T47D (cell line): ENCODE data around the gene ZRANB1.
"Not testable (repeated sequence)": the region's sequence is repeated elsewhere in the genome, so short reads cannot be mapped to it uniquely, and the experiment has no call there.

ENCODE experiments used
- DNase-seq, 2 experiments: peaks; one replicate each; pipeline versions ENCODE4 v3.0.0 to v3.0.0-alpha.2; 2011 to 2012; ENCODE audit warnings: low read depth in 1 of 2, low spot score in 1 of 2
- JUND ChIP-seq: IDR thresholded peaks from 2 replicates; pipeline ENCODE4 v1.6.1; 2012; ENCODE audit warnings: low read depth
- in situ Hi-C: cut with HindIII; loops from 2 replicates; pipeline ENCODE4 v1.10.0; 2016; ENCODE audit warnings: low sequenced_read_pairs, low pct_unique_long_range_greater_than_20kb

The ZRANB1 gene

GRCh38 chr10:124912101-124912886 lies 29.6 kb upstream of the ZRANB1 start:
- in situ Hi-C loops, result no loop called here
- no peak for TF ChIP-seq JUND
- no peak for DNase-seq

- TF ChIP-seq JUND, result no peak
- in situ Hi-C loops, result no loop called here
- no peak for DNase-seq
Measured at GRCh38 chr10:124913167-124913566, 28.8 kb upstream of the ZRANB1 start.

GRCh38 chr10:124914398-124914797 lies 27.5 kb upstream of the ZRANB1 start:
- in situ Hi-C loops, DNase-seq: not testable (repeated sequence)

GRCh38 chr10:124916098-124916584 lies 25.8 kb upstream of the ZRANB1 start:
- TF ChIP-seq JUND, result no peak
- in situ Hi-C loops, result no loop called here
- no peak for DNase-seq

GRCh38 chr10:124916585-124917427 lies 25.1 kb upstream of the ZRANB1 start:
- peak; percentile 95 to 98 for DNase-seq
- no peak for TF ChIP-seq JUND
- in situ Hi-C loops, result no loop called here

GRCh38 chr10:124917428-124918190 lies 24.3 kb upstream of the ZRANB1 start:
- DNase-seq, result peak; percentile 36 to 37
- TF ChIP-seq JUND, result no peak
- in situ Hi-C loops, result no loop called here

GRCh38 chr10:124918191-124918830 lies 23.6 kb upstream of the ZRANB1 start:
- in situ Hi-C loops, result no loop called here
- no peak for TF ChIP-seq JUND
- no peak for DNase-seq

GRCh38 chr10:124918906-124919305 lies 23.0 kb upstream of the ZRANB1 start:
- TF ChIP-seq JUND, result no peak
- in situ Hi-C loops, result no loop called here
- DNase-seq, result no peak

- peak; percentile 18 to 32 for DNase-seq
- in situ Hi-C loops, result no loop called here
- TF ChIP-seq JUND, result no peak
Measured at GRCh38 chr10:124921261-124921660, 20.7 kb upstream of the ZRANB1 start.

- in situ Hi-C loops, result no loop called here
- TF ChIP-seq JUND, result no peak
- no peak for DNase-seq
Measured at GRCh38 chr10:124923684-124924083, 18.2 kb upstream of the ZRANB1 start.

- in situ Hi-C loops, result no loop called here
- DNase-seq, result no peak
- TF ChIP-seq JUND, result no peak
Measured at GRCh38 chr10:124926548-124926947, 15.4 kb upstream of the ZRANB1 start.

- no peak for TF ChIP-seq JUND
- no peak for DNase-seq
- in situ Hi-C loops, result no loop called here
Measured at GRCh38 chr10:124928087-124928486, 13.8 kb upstream of the ZRANB1 start.
